NCI-H1930 (cell line): ENCODE results near the gene CNNM2.
A peak's percentile ranks its signal among the peaks of the same experiment; 100 is the strongest.
"Not testable (repeated sequence)": the region's sequence is repeated elsewhere in the genome, so short reads cannot be mapped to it uniquely, and the experiment has no call there.

Source experiments
- DNase-seq, 2 experiments: peaks; one replicate each; lab custom pipeline; 2025; lab: John Stamatoyannopoulos, UW

CNNM2 gene

GRCh38 chr10:103041391-103041790 lies 123.3 kb downstream of the CNNM2 start:
- DNase-seq = no peak

- no peak for DNase-seq
These were observed 124.0 kb downstream of the CNNM2 start for GRCh38 chr10:103042129-103042528.

- DNase-seq = no peak
These were observed 124.8 kb downstream of the CNNM2 start for GRCh38 chr10:103042908-103043307.

- DNase-seq = no peak
These were observed 126.9 kb downstream of the CNNM2 start for GRCh38 chr10:103044942-103045489.

- DNase-seq = no peak
These were observed 127.9 kb downstream of the CNNM2 start for GRCh38 chr10:103045961-103046360.

DNA sequence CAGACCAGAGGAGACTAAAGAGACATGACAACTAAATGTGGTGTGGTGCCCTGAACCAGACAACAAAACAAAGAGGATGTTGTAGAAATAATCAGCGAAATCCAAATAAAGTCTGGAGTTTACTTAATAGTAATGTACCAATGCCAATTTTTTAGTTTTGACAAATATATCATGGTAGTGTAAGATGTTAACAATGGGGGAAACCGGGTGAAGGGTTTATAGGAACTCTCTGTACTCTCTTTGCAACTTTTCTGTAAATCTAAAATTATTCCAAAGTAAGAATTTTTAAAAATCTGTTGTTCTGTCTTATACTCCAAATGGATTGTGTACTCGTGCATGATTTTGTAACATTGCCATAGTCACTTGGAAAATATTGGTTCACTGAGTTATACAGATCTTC lies 129.3 kb downstream of the CNNM2 start:
- no peak for DNase-seq

- DNase-seq = no peak
These were observed 131.1 kb downstream of the CNNM2 start for GRCh38 chr10:103049237-103049636.

GRCh38 chr10:103053659-103054581 lies 135.8 kb downstream of the CNNM2 start:
- no peak for DNase-seq

GRCh38 chr10:103054621-103055020 lies 136.5 kb downstream of the CNNM2 start:
- no peak for DNase-seq

DNA sequence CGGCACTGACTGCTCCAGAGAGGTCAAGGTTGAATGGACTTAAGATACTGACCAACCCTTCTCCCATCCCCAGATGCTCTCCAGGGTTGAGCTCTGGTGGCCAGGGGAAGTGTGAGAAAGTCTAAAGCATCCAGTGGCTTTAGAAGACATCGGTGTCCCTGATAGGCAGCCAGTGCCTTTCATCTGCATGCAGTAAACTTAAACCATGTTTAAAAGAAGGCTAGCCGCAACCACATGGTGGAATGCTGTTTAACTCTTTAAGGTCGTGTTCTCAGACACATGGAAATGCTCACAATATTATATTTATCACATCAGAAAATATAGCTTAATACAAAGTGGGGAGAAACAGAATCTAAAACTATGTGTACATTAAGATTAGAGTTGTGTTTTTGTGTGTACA lies 137.0 kb downstream of the CNNM2 start:
- DNase-seq = no peak

- no peak for DNase-seq
These were observed 139.9 kb downstream of the CNNM2 start for GRCh38 chr10:103058034-103058433.

- DNase-seq = no peak
These were observed 142.5 kb downstream of the CNNM2 start for GRCh38 chr10:103060575-103060974.

DNA sequence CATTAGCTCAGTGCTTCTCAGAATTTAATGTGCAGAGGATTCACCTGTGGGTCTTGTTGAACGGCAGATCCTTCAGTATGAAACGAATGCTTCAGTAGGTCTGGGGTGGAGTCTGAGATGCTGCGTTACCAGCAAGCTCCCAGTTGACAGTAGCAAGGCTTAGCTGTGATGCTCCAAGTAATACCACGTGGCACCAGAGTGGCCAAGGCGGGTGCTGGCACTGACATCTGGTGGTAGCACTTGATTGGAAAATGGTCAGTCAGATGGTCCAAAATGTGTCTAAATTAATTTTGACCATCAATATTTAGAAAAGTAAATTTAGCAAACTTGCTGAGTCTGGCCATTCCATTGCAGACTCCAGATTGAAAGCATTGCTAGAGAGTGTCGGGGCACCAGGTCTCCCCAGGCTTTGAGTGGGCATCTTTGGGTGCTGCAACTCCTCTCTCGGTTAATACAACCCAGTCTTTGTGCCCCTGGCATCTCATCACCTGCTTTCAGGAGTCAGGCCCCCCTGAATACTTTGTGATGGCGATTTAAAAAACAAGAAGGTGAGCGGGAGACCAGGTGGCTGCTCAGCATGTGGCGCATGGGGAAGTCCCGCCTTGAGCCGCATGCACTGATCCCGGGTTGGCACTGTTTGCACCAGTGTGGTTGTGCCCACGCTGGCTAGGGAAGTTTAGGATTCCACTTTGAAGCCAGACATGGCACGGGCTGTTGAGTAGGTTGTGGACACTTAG lies 144.9 kb downstream of the CNNM2 start:
- DNase-seq = no peak

GRCh38 chr10:103064956-103065355 lies 146.9 kb downstream of the CNNM2 start:
- DNase-seq = no peak

DNA sequence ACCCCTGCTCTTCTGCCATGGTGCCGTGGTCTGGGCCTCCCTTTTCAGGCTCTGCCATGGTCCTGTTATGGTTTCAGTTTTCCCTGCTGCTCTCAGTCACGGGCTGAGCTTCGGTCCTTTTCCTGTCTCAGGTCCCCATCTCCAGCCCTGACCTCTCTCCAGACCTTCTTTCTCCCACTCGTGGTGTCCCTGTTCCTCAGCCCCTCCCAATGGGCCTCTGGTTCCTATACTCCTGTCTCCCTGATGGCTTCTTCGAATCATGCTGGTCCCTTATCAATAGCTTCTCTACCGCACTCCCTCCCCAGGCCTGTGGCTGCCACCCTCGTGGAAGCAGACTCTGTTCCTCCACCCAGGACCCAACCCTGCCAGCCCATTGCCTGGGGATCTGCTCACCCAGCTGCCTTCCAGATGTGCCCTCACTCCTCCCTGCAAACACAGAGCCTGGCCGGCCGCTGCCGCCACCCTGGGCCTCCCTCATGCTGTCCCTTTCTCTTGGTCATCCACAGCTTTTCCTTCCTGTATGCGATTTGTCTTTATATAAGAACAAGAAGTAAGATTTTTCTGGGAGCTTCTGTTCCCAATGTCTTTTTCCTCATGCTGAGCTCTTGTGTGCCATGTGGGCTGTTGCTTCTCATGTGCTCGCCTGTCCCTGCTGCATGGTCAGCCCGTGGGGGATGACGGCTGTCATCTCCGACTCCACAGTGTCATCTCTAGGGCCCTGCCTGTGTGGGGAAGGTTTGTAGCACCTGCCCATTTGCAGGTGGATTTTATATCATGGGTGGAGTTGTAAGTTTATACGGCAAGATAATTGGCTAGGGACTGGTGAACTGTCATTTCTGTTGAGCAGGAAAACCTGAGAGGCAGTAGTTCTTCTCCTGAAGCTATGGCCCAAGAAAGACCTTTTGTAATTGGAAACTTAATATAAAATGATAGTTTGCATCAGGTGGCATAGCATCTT lies 148.3 kb downstream of the CNNM2 start:
- no peak for DNase-seq

DNA sequence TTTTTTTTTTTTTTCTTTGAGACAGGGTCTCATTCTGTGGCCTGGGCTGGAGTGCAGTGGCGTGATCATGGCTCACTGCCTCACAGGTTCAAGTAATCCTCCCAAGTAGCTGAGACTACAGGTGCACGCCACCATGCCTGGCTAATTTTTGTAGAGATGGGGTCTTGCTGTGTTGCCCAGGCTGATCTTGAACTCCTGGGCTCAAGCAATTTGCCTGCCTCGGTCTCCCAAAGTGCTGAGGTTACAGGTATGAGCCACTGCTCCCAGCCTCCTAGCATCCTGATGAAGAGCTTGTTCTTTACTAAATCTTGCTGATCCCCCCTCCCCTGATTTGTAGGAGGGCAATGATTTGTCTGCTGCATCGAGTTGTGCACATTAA lies 149.0 kb downstream of the CNNM2 start:
- DNase-seq = not testable (repeated sequence)

DNA sequence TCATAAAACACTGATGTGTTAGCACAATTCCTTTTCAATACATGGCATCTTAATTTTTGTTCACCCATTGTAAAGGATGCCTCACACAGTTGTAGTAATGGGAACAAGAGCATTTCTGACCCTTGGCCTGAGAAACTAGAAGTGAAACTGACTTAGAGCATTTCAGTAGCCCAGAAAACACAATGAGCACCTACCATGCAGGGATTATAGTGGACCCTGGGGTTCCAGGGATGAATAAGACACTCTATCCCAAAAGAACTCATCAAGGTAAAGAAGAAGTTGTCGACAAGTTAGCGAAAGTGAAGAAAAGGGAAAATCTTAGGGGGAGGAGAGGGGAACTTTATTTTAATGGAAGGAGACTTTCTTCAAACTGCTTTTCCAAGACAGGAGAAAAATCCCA lies 149.4 kb downstream of the CNNM2 start:
- DNase-seq = no peak

DNA sequence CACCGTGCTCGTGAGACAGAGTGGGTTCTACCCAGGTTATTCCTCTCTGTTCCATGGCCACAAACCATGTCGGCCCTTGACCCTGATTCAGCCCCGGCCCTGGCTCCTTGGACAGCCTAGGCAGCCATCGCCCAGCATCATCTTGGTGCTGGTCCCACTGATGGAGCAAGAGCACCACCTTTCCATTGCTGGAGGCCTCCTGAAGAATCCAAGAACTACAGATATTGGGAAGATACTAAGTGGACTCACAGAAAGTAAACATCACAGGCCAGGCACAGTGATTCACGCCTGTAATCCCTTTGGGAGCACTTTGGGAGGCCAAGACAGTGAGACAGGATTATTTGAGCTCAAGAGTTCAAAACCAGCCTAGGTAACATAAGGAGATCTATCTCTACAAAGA lies 149.9 kb downstream of the CNNM2 start:
- no peak for DNase-seq

DNA sequence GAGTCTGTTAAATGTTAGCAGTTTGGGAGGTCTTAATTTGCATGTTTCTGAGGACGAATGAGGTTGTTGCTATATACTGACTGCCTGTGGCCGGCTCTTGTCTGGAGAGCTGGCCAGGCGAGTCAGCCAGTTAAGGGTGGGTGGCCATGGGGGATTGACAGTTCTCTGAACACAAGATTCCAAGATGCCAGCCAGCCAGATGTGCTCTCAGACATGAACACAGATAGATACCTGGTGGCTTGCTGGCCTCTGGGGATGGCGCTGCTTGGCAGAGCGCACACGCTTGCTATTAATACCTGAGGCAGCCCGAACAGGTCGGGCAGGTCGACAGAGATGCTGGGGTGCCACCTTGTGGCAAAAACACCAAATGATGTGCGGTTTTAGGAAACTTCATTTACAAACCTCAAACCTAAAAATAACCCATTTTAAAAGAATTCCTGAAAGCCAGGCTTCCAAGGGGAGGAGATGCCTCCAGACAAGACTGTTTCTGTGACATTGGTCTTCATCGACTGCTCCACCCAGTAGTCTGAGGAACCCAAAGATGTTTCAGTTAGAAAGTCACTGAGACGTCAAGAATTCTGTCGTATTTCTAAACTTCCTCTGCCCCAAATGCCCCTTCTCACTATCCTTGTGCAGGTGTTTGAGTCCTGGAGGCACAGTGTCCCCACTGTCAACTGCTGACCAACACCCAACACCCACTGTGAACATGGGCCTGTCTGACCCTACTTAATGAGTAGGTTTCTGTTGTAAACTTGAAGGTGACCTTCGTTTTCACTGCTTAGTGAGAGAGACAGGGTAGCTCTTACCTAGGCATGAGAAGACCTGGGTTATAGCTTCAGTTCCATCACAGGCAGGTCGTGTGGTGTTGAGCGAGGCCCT lies 151.6 kb downstream of the CNNM2 start:
- peak in 1 of 2 experiments; percentile 5 for DNase-seq

DNA sequence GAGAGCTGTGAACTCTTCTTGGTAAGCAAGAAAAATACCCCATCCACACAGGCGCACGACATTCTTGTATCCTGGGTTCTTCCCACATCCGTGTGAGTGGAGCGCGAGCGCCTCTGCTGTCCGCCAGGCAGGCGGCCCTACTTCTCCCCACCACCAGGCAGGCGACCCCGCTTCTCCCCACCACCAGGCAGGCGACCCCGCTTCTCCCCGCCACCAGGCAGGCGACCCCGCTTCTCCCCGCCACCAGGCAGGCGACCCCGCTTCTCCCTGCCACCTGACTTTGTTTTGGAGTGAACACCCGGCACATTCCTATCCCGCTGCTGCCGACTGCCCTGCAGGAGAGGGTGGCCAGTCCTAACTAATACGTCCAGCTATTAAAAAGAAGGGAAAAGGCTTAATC lies 154.2 kb downstream of the CNNM2 start:
- no peak for DNase-seq

GRCh38 chr10:103072891-103073290 lies 154.8 kb downstream of the CNNM2 start:
- no peak for DNase-seq
